ENCODE data around the gene PCIF1. TPM values are rescaled to one million over a fixed set of nuclear protein-coding genes. Genes with fewer than 3 reads are reported as not detected.

Gene PCIF1
- total RNA-seq, 4 donors from 2014 or later, result 20.7 to 39.2 (median 24.8) TPM

DNA sequence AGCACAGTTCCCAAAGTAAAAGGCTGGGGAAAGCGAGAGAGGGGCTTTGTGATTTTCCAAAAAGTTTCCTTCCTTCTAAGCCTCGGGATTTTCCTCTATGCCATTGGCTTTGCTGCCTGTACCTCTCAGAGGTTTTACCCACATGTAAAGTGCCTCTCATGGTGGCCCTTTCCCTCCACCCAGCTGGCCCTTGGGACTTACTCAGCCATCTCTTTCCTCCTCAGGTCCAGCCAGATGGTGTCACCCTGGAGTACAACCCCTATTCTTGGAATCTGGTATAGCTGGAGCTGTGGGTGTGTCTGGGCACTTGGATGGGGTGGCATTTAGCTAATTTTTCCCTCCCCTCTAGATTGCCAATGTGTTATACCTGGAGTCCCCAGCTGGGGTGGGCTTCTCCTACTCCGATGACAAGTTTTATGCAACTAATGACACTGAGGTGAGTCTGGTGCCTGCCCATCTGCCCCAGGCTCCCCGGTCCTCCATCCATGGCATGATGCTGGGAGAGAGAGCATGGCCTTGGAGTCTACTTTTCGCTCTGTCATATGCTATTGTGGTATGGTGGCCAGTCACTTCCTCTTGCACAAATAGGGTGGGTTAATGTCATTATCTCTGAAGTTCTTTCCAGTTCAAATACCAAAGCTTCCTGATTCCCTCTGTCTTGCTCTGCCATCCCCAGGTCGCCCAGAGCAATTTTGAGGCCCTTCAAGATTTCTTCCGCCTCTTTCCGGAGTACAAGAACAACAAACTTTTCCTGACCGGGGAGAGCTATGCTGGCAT is 42.2 kb upstream of the PCIF1 start:
- TF ChIP-seq, protein P1, sequence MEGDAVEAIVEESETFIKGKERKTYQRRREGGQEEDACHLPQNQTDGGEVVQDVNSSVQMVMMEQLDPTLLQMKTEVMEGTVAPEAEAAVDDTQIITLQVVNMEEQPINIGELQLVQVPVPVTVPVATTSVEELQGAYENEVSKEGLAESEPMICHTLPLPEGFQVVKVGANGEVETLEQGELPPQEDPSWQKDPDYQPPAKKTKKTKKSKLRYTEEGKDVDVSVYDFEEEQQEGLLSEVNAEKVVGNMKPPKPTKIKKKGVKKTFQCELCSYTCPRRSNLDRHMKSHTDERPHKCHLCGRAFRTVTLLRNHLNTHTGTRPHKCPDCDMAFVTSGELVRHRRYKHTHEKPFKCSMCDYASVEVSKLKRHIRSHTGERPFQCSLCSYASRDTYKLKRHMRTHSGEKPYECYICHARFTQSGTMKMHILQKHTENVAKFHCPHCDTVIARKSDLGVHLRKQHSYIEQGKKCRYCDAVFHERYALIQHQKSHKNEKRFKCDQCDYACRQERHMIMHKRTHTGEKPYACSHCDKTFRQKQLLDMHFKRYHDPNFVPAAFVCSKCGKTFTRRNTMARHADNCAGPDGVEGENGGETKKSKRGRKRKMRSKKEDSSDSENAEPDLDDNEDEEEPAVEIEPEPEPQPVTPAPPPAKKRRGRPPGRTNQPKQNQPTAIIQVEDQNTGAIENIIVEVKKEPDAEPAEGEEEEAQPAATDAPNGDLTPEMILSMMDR (IDR thresholded peaks at IDR 0.05; ENCODE audit: low read depth), result no peak

GRCh38 chr20:45892828-45893500 is 41.5 kb upstream of the PCIF1 start:
- TF ChIP-seq, protein P1 (IDR thresholded peaks at IDR 0.05; ENCODE audit: low read depth), result no peak

GRCh38 chr20:45893831-45894230 is 40.7 kb upstream of the PCIF1 start:
- TF ChIP-seq, protein P1 (IDR thresholded peaks at IDR 0.05; ENCODE audit: low read depth), result no peak

- TF ChIP-seq, protein P1 (IDR thresholded peaks at IDR 0.05; ENCODE audit: low read depth), result no peak
These were observed 39.7 kb upstream of the PCIF1 start for GRCh38 chr20:45894797-45895196.

DNA sequence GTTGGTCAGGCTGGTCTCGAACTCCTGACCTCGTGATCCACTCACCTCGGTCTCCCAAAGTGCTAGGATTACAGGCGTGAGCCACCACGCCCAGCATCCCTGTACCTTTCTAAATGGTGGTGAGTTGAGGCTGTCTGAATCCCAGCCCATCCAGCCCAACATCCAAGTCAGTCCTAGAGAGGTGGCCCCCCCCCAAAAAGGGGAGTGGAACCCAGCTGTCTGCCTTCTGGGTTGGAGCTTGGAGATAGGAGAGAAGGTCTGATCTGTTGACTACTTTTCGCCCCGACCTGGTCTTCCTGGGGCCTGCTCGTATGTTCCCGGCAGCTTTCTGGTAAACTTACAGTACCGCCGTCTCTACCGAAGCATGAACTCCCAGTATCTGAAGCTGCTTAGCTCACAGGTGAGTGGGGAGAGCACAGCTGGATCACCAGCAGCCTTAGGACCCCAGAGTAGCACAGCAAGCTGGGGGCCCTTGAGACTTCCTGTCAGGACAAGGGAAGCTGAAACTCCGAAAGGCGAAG is 37.8 kb upstream of the PCIF1 start:
- TF ChIP-seq, protein P1 (IDR thresholded peaks at IDR 0.05; ENCODE audit: low read depth), result no peak

DNA sequence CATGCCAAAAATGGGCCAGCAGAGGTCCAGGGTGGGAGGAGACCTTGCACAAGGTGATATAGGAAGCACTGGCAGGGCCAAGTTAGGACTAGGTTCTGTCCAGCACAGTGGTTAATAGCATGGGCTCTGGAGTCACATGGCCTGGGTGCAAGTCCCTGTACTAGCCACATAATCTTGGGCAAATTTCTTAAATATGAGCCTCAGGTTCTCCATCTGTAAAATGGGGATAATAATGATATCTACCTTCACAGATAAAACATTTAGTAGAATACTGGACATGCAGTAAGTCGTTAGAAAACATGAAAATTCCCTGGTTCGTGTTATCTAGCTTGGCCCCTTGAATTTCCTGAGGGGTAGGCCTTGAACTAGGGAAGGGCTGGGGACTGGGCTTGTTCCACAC is 37.2 kb upstream of the PCIF1 start:
- TF ChIP-seq, protein P1 (IDR thresholded peaks at IDR 0.05; ENCODE audit: low read depth), result no peak

DNA sequence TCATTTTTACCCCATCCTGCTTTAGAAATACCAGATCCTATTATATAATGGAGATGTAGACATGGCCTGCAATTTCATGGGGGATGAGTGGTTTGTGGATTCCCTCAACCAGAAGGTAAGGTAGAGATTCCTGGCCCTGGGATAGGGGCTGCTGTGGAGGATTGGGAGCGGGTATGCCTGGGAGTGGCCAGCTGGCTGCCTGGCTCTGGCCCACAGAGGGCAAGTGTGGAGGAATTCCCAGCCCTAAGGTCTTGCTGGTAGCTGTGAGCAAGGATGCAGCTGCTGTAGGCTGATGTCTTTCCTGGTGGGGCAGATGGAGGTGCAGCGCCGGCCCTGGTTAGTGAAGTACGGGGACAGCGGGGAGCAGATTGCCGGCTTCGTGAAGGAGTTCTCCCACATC is 36.8 kb upstream of the PCIF1 start:
- TF ChIP-seq, protein P1 (IDR thresholded peaks at IDR 0.05; ENCODE audit: low read depth), result no peak
